Hepatocyte (in vitro differentiated cells): Measurements from ENCODE around the gene UBTF. TPM values are rescaled to one million over a fixed set of nuclear protein-coding genes. Genes with fewer than 3 reads are reported as not detected.

Experiments used
- DNase-seq: peaks from one replicate; pipeline ENCODE4 v3.0.0-alpha.2; 2016; ENCODE audit warnings: low spot score
- H2AFZ ChIP-seq: fragments of 200-600 bp; sonication (generic); 2 replicates; pipeline ENCODE4 v1.6.0; 2016; ENCODE audit warnings: antibody characterized with exemption, mild to moderate bottlenecking
- H3K27ac ChIP-seq: fragments of 200-600 bp; sonication (generic); 2 replicates; pipeline ENCODE4 v1.5.1; 2016; ENCODE audit warnings: mild to moderate bottlenecking
- H3K27me3 ChIP-seq: fragments of 200-600 bp; sonication (generic); 2 replicates; pipeline ENCODE4 v1.6.1; 2016
- H3K36me3 ChIP-seq: fragments of 200-600 bp; sonication (generic); replicated peaks from 2 replicates; pipeline ENCODE4 v1.5.1; 2016; ENCODE audit warnings: low read depth; ENCODE audit not compliant: insufficient read depth
- H3K4me1 ChIP-seq: fragments of 200-600 bp; sonication (generic); 2 replicates; pipeline ENCODE4 v1.5.1; 2016; ENCODE audit warnings: mild to moderate bottlenecking, moderate library complexity; ENCODE audit not compliant: insufficient read depth
- H3K4me2 ChIP-seq: fragments of 200-600 bp; sonication (generic); 2 replicates; pipeline ENCODE4 v1.6.0; 2016
- H3K4me3 ChIP-seq: fragments of 200-600 bp; sonication (generic); 2 replicates; pipeline ENCODE4 v1.5.1; 2016; ENCODE audit warnings: mild to moderate bottlenecking
- H3K79me2 ChIP-seq: fragments of 200-600 bp; sonication (generic); 2 replicates; pipeline ENCODE4 v1.6.0; 2017; ENCODE audit warnings: mild to moderate bottlenecking
- H3K9me2 ChIP-seq: fragments of 200-600 bp; sonication (generic); replicated peaks from 2 replicates; pipeline ENCODE4 v1.6.0; 2017; ENCODE audit warnings: mild to moderate bottlenecking; ENCODE audit not compliant: insufficient read depth
- H3K9me3 ChIP-seq: fragments of 200-600 bp; sonication (generic); 2 replicates; pipeline ENCODE4 v1.5.1; 2016; ENCODE audit warnings: low read depth, mild to moderate bottlenecking
- H4K20me1 ChIP-seq: fragments of 200-600 bp; sonication (generic); 2 replicates; pipeline ENCODE4 v1.6.0; 2016; ENCODE audit warnings: mild to moderate bottlenecking; ENCODE audit not compliant: insufficient read depth, poor library complexity, severe bottlenecking
- CTCF ChIP-seq: fragments of 200-600 bp; sonication (generic); IDR thresholded peaks from 2 replicates; pipeline ENCODE4 v1.5.1; 2016; ENCODE audit warnings: antibody characterized with exemption, mild to moderate bottlenecking; ENCODE audit not compliant: poor library complexity
- EZH2 ChIP-seq: fragments of 200-600 bp; sonication (generic); IDR thresholded peaks from 2 replicates; pipeline ENCODE4 v1.6.1; 2016; ENCODE audit warnings: antibody characterized with exemption, mild to moderate bottlenecking, borderline replicate concordance
- EZH2phosphoT487 ChIP-seq: fragments of 200-600 bp; sonication (generic); IDR thresholded peaks from one replicate; pipeline ENCODE4 v1.6.1; 2018; ENCODE audit warnings: antibody characterized with exemption, mild to moderate bottlenecking, low read depth, moderate library complexity; ENCODE audit not compliant: unreplicated experiment, severe bottlenecking
- WGBS: methylation state at CpG from one replicate; pipeline ENCODE4 v1.1.6; 2016; ENCODE audit warnings: low lambda C conversion rate; ENCODE audit errors: missing lambda C conversion rate; 5-methylcytosine and 5-hydroxymethylcytosine counted together
- polyA plus RNA-seq: library from polyadenylated mRNA; unstranded; fragments of >200 nt; fragmentation: Nextera tagmentation; extraction: Ambion mirVana; gene quantifications from 2 replicates; pipeline ENCODE4 v1.2.1, GENCODE V29; 2016
- total RNA-seq: library from RNA; depleted of rRNA; stranded (reverse); fragments of >200 nt; gene quantifications from 2 replicates; pipeline ENCODE4 v1.2.3, GENCODE V29; 2014

Gene UBTF
- total and polyA plus RNA-seq, 2 experiments from 2014 or later = 35.0 to 41.1 TPM

- H3K36me3 ChIP-seq = no peaks in the 10 kb centered on the region
- H3K9me2 ChIP-seq = no peaks in the 10 kb centered on the region
- H3K4me3 ChIP-seq = no peak overlapping the region
- H2AFZ ChIP-seq = no peak overlapping the region
- H3K27ac ChIP-seq = peak overlapping the region; percentile 25
- H3K9me3 ChIP-seq = no peaks in the 10 kb centered on the region
- H4K20me1 ChIP-seq = no peaks in the 10 kb centered on the region
- 84% methylated on average over 5 of the region's 5 CpGs for WGBS
- H3K4me2 ChIP-seq = no peak overlapping the region
- H3K4me1 ChIP-seq = peaks cover 9% of the 10 kb centered on the region
- H3K79me2 ChIP-seq = peaks cover 33% of the 10 kb centered on the region
- TF ChIP-seq CTCF (no peak), EZH2 (no peak), EZH2phosphoT487 (no peak)
- H3K27me3 ChIP-seq = no peaks in the 10 kb centered on the region
- no peak for DNase-seq
Measured at GRCh38 chr17:44191369-44191768, 28.1 kb downstream of the UBTF start.

GRCh38 chr17:44190481-44190880, 29.0 kb downstream of the UBTF start:
- TF ChIP-seq CTCF (no peak), EZH2 (no peak), EZH2phosphoT487 (no peak)

GRCh38 chr17:44188576-44189403, 30.7 kb downstream of the UBTF start:
- no peaks in the 10 kb centered on the region for H4K20me1 ChIP-seq
- H3K9me2 ChIP-seq = no peaks in the 10 kb centered on the region
- peak overlapping the region; percentile 88 for H3K4me2 ChIP-seq
- no peak for TF ChIP-seq EZH2phosphoT487
- no peak for TF ChIP-seq EZH2
- TF ChIP-seq CTCF = no peak
- H3K79me2 ChIP-seq = peaks cover 43% of the 10 kb centered on the region
- H3K27me3 ChIP-seq = no peaks in the 10 kb centered on the region
- peaks cover 20% of the 10 kb centered on the region for H3K4me1 ChIP-seq
- no peak overlapping the region for H3K27ac ChIP-seq
- H2AFZ ChIP-seq = no peak overlapping the region
- 90% methylated on average over 12 of the region's 12 CpGs for WGBS
- H3K4me3 ChIP-seq = no peak overlapping the region
- DNase-seq = no peak
- H3K36me3 ChIP-seq = no peaks in the 10 kb centered on the region
- no peaks in the 10 kb centered on the region for H3K9me3 ChIP-seq

More at GRCh38 chr17:44190481-44190880, 29.0 kb downstream of the UBTF start:
- H3K79me2 ChIP-seq = peaks cover 30% of the 10 kb centered on the region
- no peak for DNase-seq
- no peaks in the 10 kb centered on the region for H3K27me3 ChIP-seq
- H3K4me1 ChIP-seq = peaks cover 12% of the 10 kb centered on the region
- H3K36me3 ChIP-seq = no peaks in the 10 kb centered on the region
- H3K4me2 ChIP-seq = no peak overlapping the region
- no peaks in the 10 kb centered on the region for H4K20me1 ChIP-seq
- no peak overlapping the region for H2AFZ ChIP-seq
- no peaks in the 10 kb centered on the region for H3K9me2 ChIP-seq
- H3K27ac ChIP-seq = no peak overlapping the region
- H3K4me3 ChIP-seq = no peak overlapping the region
- no peaks in the 10 kb centered on the region for H3K9me3 ChIP-seq
- WGBS = 92% methylated on average over 10 of the region's 10 CpGs
